ENCODE measurements around the gene SMYD4. TPM values are rescaled to one million over a fixed set of nuclear protein-coding genes. Genes with fewer than 3 reads are reported as not detected.
A peak's percentile ranks its signal among the peaks of the same experiment; 100 is the strongest.
"Not testable (repeated sequence)": the region's sequence is repeated elsewhere in the genome, so short reads cannot be mapped to it uniquely, and the experiment has no call there.

SMYD4 gene
- total RNA-seq, 1 experiment from 2014 or later, result 18.3 TPM

- DNase-seq (ENCODE audit: low read depth), result peak; percentile 13
- in situ Hi-C loops (cut with HindIII; ENCODE audit: low pct_unique_long_range_greater_than_20kb, low sequenced_read_pairs), result no loop called here
Measured at GRCh38 chr17:1742371-1743087, 87.2 kb downstream of the SMYD4 start, which contains the start of gene SERPINF2. Gene SERPINF2 (plus strand): TSS chr17:1742871. CDS start chr17:1744996, 2,125 bp downstream.

GRCh38 chr17:1741899-1742298 lies 87.8 kb downstream of the SMYD4 start:
- in situ Hi-C loops (cut with HindIII; ENCODE audit: low pct_unique_long_range_greater_than_20kb, low sequenced_read_pairs), result not testable (repeated sequence)

GRCh38 chr17:1737531-1738291 lies 92.0 kb downstream of the SMYD4 start:
- DNase-seq (ENCODE audit: low read depth), result no peak
- in situ Hi-C loops (cut with HindIII; ENCODE audit: low pct_unique_long_range_greater_than_20kb, low sequenced_read_pairs), result no loop called here

More at GRCh38 chr17:1741899-1742298, 87.8 kb downstream of the SMYD4 start:
- DNase-seq (ENCODE audit: low read depth), result not testable (repeated sequence)

- peak; percentile 58 for DNase-seq (ENCODE audit: low read depth)
- in situ Hi-C loops (cut with HindIII; ENCODE audit: low pct_unique_long_range_greater_than_20kb, low sequenced_read_pairs), result no loop called here
Measured at GRCh38 chr17:1736348-1737281, 93.1 kb downstream of the SMYD4 start.

- no peak for DNase-seq (ENCODE audit: low read depth)
- in situ Hi-C loops (cut with HindIII; ENCODE audit: low pct_unique_long_range_greater_than_20kb, low sequenced_read_pairs), result no loop called here
Measured at GRCh38 chr17:1735834-1736347, 93.8 kb downstream of the SMYD4 start.

GRCh38 chr17:1735418-1735817 lies 94.3 kb downstream of the SMYD4 start:
- in situ Hi-C loops (cut with HindIII; ENCODE audit: low pct_unique_long_range_greater_than_20kb, low sequenced_read_pairs), result no loop called here
- DNase-seq (ENCODE audit: low read depth), result no peak

GRCh38 chr17:1733759-1734158 lies 95.9 kb downstream of the SMYD4 start:
- in situ Hi-C loops (cut with HindIII; ENCODE audit: low pct_unique_long_range_greater_than_20kb, low sequenced_read_pairs), result no loop called here

GRCh38 chr17:1732833-1733321 lies 96.8 kb downstream of the SMYD4 start:
- in situ Hi-C loops (cut with HindIII; ENCODE audit: low pct_unique_long_range_greater_than_20kb, low sequenced_read_pairs), result no loop called here
- no peak for DNase-seq (ENCODE audit: low read depth)

More at GRCh38 chr17:1733759-1734158, 95.9 kb downstream of the SMYD4 start:
- DNase-seq (ENCODE audit: low read depth), result no peak

- in situ Hi-C loops (cut with HindIII; ENCODE audit: low pct_unique_long_range_greater_than_20kb, low sequenced_read_pairs), result no loop called here
- no peak for DNase-seq (ENCODE audit: low read depth)
Measured at GRCh38 chr17:1732241-1732832, 97.4 kb downstream of the SMYD4 start.

- DNase-seq (ENCODE audit: low read depth), result no peak
- in situ Hi-C loops (cut with HindIII; ENCODE audit: low pct_unique_long_range_greater_than_20kb, low sequenced_read_pairs), result no loop called here
Measured at GRCh38 chr17:1731194-1731506, 98.6 kb downstream of the SMYD4 start.

GRCh38 chr17:1730326-1731193 lies 99.1 kb downstream of the SMYD4 start:
- in situ Hi-C loops (cut with HindIII; ENCODE audit: low pct_unique_long_range_greater_than_20kb, low sequenced_read_pairs), result no loop called here
- peak; percentile 46 for DNase-seq (ENCODE audit: low read depth)

GRCh38 chr17:1729966-1730325 lies 99.8 kb downstream of the SMYD4 start:
- no peak for DNase-seq (ENCODE audit: low read depth)
- in situ Hi-C loops (cut with HindIII; ENCODE audit: low pct_unique_long_range_greater_than_20kb, low sequenced_read_pairs), result no loop called here

Other genes with a start within 250 kb of the SMYD4 start
- 7.6 and 29.9 TPM in 2 replicates for gene SLC43A2, start 201.1 kb downstream of the SMYD4 start, total RNA-seq (2014; rRNA removed; shearing (Covaris generic); ENCODE audit: low replicate concordance)
- 0.34 TPM in 1 of 2 replicates, not detected in the other for gene SCARF1, start 184.2 kb downstream of the SMYD4 start, total RNA-seq (2014; rRNA removed; shearing (Covaris generic); ENCODE audit: low replicate concordance)
- 24.3 and 25.4 TPM in 2 replicates for gene RILP, start 180.0 kb downstream of the SMYD4 start, total RNA-seq (2014; rRNA removed; shearing (Covaris generic); ENCODE audit: low replicate concordance)
- 81.9 and 102 TPM in 2 replicates for gene PRPF8, start 145.0 kb downstream of the SMYD4 start, total RNA-seq (2014; rRNA removed; shearing (Covaris generic); ENCODE audit: low replicate concordance)
- gene TLCD2, start 119.5 kb downstream of the SMYD4 start, total RNA-seq (2014; rRNA removed; shearing (Covaris generic); ENCODE audit: low replicate concordance), result 0.20 and 1.0 TPM in 2 replicates
- 2.9 and 3.7 TPM in 2 replicates for gene WDR81, start 105.2 kb downstream of the SMYD4 start, total RNA-seq (2014; rRNA removed; shearing (Covaris generic); ENCODE audit: low replicate concordance)
- gene SERPINF2, start 87.0 kb downstream of the SMYD4 start, total RNA-seq (2014; rRNA removed; shearing (Covaris generic); ENCODE audit: low replicate concordance), result 0.14 and 0.68 TPM in 2 replicates
- gene SERPINF1, start 67.8 kb downstream of the SMYD4 start, total RNA-seq (2014; rRNA removed; shearing (Covaris generic); ENCODE audit: low replicate concordance), result 5.2 TPM in 1 of 2 replicates, not detected in the other
- 62.7 and 68.7 TPM in 2 replicates for gene RPA1, start 103 bp upstream of the SMYD4 start, total RNA-seq (2014; rRNA removed; shearing (Covaris generic); ENCODE audit: low replicate concordance)
- 8.1 and 12.2 TPM in 2 replicates for gene RTN4RL1, start 195.4 kb upstream of the SMYD4 start, total RNA-seq (2014; rRNA removed; shearing (Covaris generic); ENCODE audit: low replicate concordance)
- gene DPH1, start 200.3 kb upstream of the SMYD4 start, total RNA-seq (2014; rRNA removed; shearing (Covaris generic); ENCODE audit: low replicate concordance), result 11.1 and 20.5 TPM in 2 replicates
- gene OVCA2, start 212.1 kb upstream of the SMYD4 start, total RNA-seq (2014; rRNA removed; shearing (Covaris generic); ENCODE audit: low replicate concordance), result 39.9 and 53.1 TPM in 2 replicates
- gene HIC1, start 225.2 kb upstream of the SMYD4 start, total RNA-seq (2014; rRNA removed; shearing (Covaris generic); ENCODE audit: low replicate concordance), result not detected in 2 replicates

Measured in Caki2 (cell line).